Stimulated activated CD8-positive, alpha-beta memory T cell treated with anti-CD3 and anti-CD28 coated beads, Interleukin-15, amount 100 ng/mL, for 48 hours (primary cell): ENCODE measurements around the gene LCAT.
A peak's percentile ranks its signal among the peaks of the same experiment; 100 is the strongest.
"Not testable (repeated sequence)": the region's sequence is repeated elsewhere in the genome, so short reads cannot be mapped to it uniquely, and the experiment has no call there.

Experiments
- DNase-seq, 2 donors: peaks; one replicate each; pipeline ENCODE4 v3.0.0-alpha.2; 2020; ENCODE audit warnings: low read depth in 2 of 2

The LCAT gene

DNA sequence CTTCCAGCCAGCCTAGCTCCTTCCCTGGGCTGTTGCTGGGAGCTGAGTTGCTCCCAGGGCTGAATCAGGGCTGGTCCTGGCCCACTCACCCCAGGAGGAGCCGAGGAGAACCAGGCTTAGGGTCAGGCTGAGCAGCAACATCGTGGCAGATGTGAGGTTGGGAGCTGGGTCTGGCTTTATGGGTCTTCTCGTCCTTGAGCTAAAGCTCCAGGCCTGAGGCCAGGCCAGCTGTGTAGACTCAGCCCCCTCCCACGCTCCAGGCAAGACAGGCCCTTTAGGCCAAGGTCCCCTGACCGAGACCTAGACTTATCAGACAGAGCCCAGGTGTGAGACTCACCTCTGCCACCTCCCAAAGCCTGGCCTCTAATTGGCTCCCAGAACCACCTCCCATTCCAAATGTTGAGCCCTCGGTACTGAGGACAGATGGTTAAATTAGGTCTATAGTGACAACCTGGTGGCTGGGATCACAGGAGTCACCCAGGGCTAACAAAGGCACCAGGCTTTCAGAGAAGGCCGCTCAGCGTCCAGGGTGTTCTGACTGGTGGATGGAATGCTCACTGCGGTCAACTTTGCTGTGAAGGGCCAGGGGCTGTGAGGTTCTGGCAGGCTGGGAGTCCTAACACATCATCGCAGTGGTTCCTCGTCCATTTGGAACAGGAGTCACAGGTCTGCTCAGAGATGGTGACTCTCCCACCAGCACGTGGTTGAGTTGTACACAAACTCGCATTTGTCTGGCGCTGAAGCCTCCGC, 12.0 kb downstream of the LCAT start, which contains the start of gene CTRL:
Gene CTRL (minus strand): TSS at position 151 of the 750 bp plus-strand sequence. CDS start 10 bp downstream, at position 141.
- no peak for DNase-seq

DNA sequence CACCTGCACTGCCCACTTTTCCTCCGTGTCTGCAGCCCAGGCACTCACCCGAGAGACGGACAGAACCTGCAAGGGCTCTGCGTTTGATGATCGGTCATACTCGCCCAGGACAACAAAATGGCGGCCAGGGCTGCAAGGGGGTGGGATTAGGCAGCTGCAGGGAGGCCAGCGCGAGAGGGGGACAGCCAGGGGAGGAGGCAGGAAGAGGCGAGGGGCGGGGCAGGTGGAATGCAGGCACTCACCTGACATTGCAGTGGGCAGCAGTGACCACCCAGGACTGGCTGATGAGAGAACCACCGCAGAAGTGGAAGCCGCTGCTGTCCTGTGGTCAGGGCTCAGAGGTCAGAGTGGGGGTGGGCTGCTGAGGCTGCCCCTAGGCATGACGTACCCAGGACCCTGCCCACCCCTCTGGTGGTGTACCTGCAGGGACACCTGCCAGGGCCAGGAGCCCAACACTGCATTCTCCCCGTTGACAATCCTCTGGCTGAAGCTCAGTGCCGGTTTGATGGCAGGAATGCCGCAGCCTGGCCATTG, 13.2 kb downstream of the LCAT start:
- DNase-seq = no peak

DNA sequence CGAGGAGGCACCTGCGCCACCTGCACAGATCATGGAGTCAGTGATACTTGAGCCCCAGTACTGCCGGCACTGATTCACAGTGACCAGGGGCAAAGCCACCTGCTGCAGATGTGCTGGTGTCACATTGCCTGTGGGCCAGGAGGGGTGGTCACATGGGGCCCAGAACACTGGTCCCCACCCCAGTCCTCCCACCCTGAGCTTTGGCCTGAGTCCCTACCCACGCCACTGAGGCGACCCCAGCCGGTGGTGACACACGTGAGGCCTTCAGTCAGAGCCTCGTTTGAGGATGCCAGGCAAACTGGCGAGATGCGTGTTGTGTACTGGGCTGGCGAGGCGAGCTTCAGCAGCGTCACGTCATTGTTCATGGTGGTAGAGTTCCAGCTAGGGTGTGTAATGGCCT, 13.7 kb downstream of the LCAT start:
- DNase-seq = no peak

DNA sequence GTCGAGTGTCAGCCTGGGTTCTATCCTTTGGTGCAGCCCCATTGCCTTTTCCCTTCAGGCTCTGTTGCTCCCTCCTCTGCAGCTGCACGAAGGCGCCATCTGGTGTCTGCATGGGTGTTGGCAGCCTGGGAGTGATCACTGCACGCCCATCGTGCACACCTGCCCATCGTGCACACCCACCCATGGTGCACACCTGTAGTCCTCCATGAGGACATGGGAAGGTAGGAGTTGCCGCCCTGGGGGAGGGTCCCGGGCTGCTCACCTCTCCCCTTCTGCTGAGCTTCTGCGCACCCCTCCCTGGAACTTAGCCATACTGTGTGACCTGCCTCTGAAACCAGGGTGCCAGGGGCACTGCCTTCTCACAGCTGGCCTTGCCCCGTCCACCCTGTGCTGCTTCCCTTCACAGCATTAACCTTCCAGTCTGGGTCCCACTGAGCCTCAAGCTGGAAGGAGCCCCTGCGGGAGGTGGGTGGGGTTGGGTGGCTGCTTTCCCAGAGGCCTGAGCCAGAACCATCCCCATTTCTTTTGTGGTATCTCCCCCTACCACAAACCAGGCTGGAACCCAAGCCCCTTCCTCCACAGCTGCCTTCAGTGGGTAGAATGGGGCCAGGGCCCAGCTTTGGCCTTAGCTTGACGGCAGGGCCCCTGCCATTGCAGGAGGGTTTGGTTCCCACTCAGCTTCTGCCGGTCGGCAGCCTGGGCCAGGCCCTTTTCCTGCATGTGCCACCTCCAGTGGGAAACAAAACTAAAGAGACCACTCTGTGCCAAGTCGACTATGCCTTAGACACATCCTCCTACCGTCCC, 15.2 kb downstream of the LCAT start:
- peak; percentile 62 to 63 for DNase-seq

DNA sequence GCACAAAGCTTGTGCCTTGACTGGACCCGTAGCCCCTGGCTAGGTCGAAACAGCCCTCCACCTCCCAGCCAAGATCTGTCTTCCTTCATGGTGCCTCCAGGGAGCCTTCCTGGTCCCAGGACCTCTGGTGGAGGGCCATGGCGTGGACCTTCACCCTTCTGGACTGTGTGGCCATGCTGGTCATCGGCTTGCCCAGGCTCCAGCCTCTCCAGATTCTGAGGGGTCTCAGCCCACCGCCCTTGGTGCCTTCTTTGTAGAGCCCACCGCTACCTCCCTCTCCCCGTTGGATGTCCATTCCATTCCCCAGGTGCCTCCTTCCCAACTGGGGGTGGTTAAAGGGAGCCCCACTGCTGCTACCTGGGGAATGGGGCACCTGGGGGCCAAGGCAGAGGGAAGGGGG, 15.8 kb downstream of the LCAT start:
- no peak for DNase-seq

DNA sequence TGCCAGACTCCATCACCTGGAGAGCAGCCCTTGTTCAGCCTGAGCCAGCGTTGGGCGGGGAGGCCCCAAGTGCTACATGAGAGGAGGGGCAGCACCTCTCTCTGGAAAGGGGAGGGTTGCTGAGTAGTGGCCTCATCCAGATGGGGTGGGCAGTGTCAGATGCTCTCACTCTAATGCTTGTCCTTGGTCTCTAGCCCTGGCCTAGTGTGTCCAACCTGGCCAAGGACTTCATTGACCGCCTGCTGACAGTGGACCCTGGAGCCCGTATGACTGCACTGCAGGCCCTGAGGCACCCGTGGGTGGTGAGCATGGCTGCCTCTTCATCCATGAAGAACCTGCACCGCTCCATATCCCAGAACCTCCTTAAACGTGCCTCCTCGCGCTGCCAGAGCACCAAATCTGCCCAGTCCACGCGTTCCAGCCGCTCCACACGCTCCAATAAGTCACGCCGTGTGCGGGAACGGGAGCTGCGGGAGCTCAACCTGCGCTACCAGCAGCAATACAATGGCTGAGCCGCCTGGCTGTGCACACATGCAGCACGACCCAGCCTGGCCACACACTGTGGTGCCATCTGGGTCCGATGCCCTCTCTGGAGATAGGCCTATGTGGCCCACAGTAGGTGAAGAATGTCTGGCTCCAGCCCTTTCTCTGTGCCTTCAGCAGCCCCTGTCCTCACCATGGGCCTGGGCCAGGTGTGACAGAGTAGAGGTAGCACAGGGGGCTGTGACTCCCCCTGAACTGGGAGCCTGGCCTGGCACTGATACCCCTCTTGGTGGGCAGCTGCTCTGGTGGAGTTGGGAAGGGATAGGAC, 16.6 kb downstream of the LCAT start:
- DNase-seq = no peak

DNA sequence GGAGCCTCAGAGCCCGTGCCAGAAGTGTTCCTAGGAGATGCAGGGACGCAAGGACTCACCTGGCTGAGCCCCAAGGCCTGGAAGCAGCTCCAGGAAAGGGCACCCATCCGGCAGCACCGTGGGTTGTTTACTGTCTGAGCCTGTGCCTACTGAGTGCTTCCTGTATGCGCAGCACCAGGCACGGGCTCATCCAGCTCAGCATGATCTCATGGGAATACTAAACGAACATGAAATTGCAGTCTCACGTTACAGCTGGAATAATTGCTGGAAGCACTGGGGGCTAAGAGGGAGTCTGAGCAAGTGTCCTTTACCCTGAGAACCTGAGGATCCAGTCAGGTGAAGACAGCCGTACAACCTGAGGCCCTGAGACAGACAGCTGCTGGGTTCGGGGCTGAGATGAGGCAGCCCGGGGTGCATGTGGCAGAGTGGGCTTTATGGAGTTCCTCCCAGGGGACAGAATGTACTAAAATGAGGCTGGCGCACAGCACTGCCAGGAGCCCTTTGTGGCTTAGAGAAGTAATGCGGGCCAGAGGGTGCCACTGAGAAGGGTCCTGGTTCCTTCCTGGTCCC, 17.7 kb downstream of the LCAT start:
- no peak for DNase-seq

DNA sequence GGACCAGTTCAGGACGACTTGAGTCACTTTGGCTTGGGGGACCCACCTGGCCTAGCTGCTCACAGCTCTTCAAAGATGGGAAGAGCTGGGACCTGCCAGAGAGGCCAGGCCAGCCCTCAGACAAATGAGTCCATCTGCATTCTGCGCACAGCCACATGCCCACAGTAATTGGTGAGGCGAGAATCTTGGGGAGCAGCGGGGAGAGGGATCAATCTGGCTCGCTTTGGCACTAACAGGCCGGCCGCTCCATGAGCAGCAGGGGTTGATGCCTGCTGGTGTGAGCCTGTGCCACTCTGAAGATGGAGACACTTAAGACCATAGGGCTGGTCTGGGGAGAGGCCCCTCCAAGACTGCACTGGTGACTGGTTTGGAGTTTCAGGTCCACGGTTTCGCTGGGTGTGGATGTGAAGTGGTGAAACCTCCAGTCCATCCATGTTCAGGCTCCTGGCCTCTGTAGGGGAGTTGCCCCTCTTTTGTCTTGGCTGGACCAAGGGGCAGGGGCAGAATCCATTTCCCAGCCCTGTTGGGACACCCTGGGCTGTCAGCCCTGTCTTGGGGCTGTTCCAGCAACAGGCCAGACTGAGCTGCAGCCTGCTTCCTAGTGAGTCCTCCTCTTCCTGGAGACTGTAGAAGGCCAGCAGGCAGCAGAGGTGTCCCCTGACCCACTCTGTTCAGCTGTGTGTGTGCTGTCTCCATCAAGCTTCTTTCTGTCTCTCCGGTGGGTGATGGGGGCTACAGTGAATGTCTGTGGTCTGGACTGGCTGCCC, 19.6 kb downstream of the LCAT start:
- no peak for DNase-seq

DNA sequence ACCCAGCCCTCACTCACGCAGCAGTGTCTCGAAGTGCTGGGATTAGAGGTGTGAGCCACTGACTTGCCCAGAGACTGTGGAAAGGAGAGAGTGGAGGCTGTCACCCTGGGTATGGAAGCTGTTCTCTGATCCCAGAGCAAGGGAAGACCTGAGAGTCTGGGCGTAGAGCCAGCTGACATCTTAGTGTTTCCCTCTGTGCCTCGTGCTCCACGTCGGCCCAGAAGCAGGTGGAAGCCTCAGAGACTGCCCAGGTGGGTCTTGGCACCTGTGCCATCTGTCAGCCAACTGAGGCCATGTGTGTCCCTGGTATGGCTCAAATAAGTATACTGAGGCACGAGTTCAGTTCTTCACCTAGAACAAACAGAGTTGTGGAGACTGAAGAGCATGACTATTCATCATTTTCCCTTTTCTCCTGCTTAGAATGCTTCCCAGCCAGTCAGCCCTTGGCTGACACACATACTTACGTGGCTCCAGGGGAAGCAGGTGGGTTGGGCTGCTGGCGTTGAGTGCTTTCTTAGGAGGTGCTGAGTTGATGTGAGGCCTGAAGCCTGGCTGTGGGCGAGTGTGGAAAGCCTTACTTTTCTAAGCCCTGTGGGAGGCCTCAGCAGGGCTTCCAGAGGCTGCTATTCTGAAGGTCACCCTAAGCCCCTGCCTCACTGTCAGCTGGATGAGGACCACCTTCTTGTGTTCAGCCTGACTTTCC, 20.4 kb downstream of the LCAT start:
- no peak for DNase-seq

DNA sequence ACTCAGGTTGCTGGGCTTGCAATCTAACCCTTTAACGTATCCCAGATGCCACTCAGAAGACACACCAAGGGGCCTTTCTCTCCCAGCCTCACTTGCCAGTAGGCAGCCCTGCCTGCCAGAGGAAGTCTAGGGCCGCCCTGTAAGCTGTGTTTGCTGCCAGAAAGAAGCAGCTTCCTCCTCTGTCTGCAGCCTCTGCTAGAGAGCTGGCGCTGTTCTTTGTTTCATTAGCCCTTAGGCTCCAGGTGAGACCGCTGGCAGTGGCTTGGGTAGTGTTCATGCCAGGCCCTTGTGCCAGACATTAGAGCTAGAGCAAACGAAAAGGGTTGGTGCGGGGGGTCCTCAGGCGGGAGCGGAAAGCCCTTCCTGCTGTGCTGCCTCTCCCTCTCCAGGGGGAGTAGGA, 21.2 kb downstream of the LCAT start:
- DNase-seq = no peak

DNA sequence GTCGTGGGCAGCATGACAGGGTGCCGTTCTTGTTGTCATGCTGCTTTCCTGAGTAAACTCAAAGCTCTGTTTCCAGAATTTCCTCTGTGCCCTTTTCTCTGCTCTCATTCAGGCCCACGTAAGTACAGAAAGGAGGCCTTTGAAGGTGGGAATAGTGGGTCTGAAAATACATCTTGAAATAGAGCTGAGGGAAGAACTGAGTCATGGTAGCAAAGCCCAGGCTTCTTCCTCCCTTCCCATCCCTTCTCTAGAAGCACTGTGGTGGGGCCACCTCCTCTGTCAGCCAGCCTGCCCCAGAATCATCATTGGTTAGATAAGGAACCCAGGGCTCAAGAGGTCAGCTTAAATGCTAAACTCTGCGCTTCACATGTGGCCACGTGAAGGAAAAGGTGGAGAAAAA, 21.7 kb downstream of the LCAT start:
- no peak for DNase-seq

DNA sequence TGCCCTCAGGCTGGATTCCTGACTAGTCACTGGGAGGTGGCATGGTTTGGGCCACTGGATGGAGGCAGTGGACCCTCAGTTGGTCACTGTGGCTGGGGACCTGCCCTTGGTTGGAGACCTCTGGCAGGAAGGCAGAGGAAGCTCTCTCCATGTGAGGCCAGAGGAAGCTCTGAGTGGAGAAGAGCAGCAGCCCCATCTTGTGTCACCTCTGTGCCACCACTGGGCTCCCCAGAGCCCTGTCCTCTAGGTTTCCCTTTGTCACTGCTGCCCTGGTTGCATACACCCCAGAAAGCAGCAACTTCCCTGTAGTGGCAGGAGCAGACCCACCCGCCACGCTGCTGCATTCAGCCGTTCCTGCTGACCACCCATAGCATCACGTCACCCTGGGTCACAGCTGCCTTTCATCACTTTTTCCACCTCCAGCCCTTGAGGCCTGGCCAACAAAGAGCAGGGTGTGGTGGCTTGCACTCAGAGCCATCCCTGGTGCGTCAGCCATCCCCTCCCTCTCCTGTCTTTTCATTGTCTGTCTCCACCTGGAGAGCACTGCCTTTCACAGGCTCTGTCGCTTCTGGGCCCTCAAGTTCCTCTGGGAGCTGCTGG, 24.2 kb downstream of the LCAT start:
- DNase-seq = no peak

DNA sequence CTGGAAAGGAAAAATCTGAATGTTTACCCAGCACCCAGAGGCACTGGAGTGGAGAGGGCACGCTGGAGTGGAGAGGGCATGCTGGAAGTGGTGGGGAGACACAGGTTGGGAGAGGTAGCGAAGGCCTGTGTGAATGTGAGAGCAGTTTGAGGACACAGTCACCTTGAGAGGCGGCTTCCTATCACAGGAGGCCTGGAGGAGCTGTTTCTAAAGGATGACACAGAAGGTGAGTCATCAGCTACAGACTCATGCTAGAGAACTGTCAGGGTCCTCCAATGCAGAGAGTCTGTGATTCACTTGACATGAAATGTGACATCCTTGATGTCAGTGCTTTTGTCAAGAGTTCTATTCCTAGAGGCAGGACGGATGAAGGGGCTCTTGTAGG, 26.1 kb downstream of the LCAT start:
- peak in 1 of 2 donors; percentile 46 for DNase-seq

DNA sequence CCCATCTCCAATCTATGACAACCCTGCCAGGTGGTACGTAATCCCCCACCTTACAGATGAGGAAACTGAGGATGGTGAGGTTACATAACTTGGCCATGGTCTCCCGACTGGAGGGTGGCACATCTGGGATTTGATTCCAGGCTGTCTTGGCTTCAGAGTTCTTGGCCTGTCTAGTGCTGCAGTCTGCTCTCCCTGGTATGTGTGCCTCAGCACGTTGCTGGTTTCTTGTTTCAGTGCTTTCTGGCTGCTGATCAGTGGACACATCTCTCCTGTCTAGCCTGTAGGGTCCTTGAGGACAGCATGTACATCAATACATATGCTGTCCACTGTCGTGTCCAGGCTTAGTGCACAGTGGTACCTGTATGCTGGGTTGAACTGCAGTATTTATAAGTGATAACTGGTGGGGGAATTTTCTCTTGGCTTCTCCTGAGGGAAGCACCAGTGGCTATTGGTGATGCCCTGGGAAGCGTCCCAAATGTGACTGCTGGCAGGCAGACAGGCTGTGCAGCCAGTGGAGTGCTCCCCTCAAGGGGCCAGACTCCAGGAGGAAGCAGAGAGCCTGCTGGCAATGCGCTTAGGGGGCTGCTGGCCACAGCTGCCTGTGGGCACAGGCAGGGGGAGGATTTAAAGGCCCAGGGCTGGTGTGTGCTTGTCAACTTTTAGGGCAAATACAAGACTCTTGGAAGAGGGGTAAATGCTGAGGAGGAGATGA, 26.6 kb downstream of the LCAT start:
- DNase-seq = no peak

DNA sequence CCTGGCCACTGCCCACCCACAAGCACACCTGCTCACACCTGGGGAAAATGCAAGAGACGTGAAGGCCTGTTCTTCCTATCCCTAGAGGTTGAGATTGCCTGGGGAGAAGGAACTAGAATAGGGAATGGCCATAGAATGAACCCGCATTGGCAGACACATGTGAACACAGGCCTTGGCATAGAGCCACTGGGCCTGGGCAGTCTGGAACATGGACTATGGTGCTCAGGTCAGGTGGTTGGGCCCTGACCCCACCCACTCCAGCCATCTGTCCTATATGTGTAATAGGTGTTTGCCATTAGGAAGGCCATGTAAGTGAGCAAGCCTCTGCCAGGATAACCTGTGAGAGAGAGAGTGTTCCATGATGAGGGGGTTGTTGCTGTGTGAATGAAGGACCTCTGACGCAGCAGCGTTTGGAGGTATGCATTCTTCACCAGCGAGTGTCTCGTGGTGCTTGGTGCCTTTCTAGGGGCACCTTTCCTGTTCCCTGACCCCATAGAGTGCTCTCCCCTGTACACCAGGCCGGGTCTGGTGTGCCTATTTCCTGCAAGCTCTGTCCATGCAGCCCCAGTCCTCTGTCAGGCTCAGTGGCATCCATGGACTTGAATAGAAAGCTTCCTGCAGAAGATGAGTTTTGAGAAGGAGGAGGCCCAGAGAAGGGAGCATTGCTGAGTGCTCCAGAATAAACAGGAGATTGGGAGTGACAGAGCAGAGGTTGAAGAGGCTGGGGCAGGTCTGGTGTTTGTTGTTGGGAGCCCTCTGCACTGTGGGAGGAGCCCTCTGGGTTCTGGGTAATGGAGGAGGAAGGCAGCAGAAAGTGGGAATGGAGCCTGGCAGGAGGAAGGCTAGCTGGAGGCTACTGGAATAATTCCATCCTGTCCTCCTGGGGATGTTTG, 27.8 kb downstream of the LCAT start:
- no peak for DNase-seq

DNA sequence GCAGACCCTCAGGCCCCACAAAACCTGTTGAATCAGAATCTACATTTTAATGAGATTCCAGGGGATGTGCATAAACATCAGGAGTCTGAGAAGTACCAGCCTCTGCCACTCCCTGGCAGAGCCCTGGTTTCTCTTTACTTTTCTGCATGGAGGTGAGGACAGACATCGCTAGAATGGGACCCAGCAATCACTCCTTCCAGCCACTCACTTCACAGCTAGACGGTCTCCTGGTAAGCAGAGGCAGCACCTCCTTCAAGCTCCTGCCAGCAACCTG, 28.5 kb downstream of the LCAT start:
- DNase-seq = not testable (repeated sequence)

DNA sequence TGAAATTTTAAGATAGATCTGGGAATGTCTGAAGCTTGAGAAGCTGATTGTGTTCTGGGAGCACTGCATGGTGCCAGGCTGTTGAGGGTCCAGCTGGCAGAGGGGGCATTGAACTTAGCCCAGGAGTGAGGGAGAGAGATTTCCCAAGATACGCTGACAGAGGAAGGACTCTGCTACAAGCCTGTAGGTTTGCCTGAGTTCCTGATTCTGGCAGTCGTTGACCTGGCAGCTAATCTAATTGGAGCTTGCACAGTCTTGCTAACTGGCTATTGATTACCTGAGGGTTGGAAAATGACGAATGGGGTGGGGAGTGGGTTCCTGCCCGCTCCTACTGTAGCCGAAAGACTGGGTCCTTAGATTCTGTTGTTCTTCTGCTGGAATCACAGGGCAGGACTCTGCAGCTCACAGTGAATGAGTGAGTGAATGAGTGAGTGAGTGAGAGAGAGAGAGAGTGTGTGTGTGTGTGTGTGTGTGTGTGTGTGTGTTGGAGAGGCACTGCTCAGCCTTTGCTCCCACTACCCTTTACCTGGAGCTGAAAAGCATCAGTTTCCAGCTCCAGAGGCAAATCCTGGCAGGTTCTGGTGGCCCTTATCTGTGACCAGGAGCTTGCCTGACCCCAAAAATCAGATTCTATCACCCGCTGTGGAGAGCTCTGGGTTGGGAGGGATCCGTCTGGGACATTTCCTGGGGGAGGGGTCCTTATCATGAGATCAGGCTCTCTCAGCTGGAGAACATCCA, 29.0 kb downstream of the LCAT start:
- DNase-seq = no peak

DNA sequence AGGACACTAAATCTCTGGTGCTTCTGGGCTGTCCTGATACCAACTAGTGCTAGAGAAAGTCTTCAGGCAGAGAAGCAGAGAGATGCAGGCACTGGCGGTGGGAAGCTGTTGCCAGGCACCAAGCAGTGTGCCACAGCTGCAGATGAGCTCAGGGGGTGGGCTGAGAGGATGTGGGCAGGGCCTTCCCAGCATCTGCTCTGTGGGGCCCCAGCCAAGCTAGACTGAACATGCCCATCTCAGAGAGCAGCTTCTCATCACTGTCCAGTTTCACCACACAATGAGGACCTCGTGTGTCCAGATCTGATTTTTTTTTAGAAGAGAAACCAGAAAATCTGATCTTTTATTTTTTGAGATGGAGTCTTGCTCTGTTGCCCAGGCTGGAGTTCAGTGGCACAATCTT, 33.8 kb downstream of the LCAT start:
- peak in 1 of 2 donors; percentile 25 for DNase-seq
